ENCODE measurements around the gene CSF3.

Gene CSF3

DNA sequence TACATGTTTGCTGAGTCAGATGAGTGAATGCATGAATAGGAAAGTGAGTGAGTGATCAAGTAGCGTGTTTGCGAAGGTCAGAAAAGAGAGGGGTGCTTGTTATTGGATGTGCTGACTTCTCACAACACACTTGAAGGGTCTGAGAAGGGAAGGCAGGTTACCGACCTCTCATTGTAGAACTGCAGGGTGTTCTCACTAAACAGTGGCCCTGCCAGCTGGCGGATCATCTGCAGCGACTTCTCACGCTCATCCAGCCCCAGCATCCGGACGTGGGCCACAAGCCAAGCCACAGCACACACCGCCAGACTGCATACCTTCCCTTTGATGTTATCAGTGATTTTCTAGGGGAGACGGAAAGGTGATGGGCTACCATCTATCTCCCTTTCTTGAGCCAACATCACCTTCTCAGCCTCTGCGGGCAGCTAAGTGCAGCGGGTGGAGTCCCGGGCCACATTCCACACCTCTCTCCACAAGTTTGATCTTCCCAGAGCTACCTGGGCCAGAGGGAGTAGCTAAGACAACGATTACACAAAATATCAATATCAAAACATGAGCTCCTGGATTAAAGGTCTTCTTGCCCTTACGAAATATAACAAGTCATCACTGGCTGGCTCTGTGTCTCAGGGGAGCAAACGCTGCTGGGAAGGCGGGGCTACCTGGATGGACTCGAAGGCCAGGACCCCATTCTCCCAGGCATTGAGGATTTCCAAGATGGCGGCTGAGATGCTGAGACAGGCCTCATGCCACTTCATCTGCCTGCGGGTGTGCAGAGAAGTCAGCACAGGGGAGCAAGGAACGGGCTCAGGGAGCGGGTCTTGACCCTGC is 11.0 kb downstream of the CSF3 start:
- DNase-seq: peak; percentile 45

DNA sequence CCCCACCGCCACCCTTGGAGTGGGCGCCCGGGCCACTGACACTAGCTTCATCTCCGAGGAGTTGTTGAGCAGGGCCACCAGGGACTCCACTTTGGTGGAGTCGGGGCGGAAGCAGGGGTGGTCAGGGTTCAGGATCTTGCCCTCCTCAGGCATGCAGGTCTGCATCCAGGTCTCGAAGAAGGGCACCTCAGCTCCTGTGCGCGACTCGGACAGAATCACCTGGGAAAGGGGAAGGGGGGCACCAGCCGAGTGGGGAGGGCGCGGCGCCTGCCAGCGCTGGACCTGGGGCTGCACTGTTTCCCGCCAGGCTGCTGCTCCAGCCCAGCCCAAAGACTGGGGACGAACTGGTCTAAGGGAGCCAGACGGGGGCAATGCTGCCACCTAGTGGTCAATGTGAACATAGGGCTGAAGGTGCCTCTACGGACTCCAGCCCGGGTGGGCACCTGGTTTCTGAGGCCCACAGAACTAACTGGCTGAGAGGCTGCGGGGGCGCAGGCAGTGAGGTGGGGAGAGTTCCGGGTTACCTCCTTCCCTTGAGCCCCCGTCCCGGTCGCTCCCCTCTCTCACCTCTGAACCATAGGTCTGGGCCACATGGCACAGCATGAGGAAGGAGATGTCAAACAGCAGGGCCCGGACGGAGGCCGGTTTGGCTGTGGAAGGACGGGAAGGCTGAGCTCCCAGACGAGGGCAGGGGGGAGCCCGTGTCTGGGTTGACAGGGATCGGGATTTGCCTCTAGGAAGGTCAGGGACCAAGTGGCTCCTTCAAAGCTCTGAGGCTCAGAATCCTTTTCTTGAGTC is 11.8 kb downstream of the CSF3 start:
- peak; percentile 87 for DNase-seq

DNA sequence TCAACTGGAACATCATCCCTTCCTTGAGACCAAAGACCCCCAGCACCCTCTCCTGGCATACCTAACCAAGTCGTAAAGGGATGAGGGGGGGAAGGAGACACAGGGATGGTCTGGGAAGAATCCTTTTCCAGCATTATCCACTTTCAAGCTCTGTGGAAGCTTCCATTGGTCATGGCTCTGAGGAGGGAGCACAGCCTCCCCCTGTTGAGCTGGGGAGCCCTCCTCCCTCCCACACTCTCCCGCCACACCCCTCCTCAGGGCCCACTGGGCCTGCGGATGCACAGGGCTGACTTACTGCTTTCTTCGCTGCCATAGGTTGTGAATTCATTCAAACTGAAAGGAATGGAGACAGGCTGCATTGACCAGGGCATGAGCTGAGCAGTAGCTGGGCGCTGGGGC is 12.4 kb downstream of the CSF3 start:
- no peak for DNase-seq

DNA sequence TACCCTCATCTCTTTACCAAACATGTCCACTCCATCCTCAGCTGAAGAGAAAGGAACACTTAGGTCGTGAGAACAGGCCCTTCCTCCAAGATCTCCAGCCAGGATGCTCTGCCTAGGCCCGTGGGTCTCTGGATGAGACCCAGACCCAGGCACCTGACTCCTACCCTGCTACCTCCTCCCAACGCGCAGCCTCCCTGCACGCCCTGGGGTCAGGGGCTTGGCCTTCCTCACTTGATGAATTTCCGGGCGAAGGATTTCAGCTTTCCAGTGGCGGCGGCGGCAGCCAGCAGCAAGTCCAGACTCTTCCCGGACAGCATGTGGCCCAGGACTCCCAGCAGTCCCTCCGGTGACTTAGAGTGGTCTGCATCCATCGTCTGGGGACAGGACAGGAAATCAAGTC is 13.4 kb downstream of the CSF3 start:
- DNase-seq: no peak

DNA sequence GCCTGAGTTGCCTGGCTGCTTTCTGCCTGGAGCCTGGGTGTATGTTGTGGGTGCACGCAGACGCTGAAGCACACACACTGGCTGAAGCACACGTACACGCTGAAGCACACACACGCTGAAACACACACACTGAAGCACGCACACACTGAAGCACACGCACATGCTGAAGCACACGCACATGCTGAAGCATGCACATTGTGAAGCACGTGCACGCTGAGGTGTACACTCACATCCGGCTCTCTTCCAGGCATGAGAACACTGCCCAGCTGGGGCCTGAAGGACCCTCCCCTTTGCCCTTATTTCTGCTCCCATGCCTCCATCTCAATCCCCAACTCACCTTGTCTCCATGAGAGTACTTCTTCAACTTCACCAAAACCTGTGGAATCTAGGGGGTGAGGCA is 16.5 kb downstream of the CSF3 start:
- no peak for DNase-seq

DNA sequence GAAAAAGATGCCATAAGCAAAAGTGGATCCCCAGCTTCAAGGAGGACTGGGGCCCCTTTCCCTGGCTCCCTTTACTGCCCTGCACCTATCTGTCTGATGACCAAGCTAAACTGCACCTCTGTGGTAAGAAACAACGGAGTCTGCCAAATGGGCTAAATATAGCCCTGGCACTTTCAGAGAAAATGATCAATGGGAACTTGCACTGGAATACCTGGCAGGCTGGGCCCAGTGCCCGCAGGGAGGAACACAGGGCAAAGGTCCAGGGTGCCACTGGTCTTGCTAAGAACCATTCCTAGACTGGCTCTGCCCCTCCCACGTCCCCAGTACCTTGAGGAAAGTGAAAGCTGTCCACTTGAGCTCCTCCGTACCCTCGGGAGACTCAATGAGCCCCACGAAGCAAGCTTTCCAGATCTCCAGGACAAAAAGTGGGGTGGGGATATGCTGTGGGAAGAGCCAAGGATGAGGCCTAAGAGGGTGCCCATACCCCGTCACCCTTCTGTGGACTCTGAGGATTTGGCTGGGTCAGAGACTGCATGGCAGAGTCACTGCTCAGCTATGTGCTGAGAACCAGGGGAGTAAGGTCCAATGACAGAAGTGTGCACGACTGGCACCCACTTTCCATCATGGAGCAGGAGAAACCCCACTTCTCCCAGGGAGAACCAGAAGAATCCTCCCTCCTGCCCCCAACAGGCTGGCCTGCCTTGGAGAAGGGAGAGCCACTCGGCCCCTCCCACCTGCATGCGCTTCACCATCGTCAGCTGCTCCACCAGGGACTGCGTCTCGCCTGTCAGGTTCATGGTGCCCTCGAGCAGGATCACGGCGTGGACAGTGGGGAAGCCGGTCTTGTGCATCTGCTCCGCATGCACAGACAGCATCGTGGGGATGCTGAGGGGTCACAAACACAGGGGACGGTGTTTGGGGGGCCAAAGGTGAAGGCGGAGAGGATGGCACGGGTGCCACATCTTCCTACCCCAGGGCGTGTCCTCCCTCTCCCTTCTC is 17.4 kb downstream of the CSF3 start:
- no peak for DNase-seq

DNA sequence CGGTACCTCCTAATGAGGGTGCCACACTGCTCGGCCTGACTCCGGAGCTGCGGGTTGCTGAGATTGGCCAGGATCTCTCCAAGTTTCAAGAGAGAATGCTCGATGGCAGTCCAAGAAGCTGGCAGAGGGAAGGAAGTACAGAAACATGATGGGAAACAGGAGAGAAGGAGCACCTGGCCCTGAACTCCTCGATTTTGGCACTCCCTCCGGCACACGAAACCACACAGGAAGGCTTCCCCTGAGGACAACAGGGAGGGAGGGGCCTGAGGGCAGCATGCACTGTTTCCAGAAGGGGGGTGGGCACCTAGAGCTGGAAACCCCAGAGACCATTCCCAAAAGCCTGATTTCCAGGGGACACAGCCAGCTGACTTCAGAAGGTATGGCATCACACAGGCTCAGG is 18.1 kb downstream of the CSF3 start:
- no peak for DNase-seq

DNA sequence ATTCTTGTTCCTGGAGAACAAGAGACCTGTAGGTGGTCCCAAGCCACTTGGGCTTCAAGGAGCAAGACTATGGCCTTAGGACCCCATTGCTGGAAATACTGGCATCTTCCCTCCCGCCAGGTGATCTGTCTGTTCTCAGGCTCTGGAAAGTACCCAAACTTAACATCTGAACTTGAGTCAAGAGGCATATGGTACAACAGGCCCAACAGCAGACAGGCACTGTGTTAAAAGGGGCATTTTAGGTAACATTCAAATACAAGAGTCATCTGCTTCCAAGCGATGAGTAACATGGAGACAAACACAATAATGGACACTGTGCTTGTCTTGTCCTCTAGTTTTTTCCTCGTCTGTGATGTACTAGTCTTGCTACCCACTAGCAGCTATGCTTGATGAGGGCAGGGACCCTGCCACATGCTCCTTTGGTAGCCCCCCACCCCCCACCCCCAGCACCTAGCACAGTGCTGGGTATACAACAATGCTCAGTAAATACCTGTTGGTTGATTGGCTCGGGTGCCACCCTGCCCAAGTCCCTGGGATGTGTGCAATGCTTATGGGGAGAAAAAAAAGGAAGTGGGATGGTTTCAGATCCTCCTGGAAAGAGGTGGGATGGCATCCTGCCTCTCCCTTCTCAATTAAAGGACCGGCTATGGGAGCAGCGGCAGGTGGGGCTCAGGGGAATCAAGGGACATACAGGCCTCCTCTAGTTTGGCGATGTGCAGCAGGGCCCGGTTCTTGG is 19.4 kb downstream of the CSF3 start:
- DNase-seq: no peak

DNA sequence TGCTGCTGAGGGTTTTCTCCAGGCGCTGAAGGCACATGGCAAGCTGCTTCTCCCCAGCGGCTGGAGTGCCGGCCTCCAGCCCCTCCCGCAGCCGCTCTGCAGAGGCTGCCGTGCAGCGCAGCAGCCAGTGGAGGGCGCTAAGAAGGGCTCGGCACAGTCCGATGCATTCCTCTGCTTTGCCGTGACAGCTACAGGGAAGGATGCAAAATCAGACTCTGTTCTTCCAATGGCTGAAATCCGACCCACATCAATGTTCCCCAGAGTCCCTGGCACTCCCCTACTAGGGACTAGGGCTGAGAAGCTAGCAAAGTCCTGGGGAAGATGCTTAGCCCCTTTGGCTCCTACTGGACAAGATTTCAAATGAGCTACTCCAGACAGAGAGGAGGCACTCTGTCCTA is 19.9 kb downstream of the CSF3 start:
- no peak for DNase-seq

DNA sequence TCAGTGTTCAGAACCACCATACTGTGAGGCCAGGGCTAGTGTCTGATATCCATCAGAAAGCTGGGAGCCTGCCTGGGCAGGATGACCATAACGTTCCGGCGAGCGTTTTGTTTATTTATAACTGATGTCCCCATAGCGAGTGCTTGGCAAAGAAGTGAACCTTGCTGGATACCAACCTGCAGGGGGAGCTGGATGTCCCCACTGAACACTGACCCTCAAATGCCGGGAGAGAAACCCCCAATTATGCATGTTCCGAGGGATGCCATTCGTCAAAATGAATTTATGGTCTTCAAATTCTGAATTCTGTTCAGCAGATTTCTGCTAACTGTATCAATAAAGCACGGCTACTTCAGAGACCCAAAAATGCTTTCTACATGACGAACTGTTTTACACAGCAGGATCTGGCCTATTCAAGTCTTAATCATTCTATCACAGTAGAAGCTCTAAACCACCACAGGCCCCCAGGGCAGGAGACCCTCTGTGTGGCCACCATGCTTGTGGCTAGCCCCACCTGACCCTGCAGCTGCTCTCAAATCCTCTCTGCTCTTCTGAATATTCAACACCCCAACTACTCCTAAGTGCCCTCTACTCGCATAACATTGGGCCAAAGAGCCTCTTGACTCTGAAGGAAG is 23.8 kb downstream of the CSF3 start:
- DNase-seq: no peak

DNA sequence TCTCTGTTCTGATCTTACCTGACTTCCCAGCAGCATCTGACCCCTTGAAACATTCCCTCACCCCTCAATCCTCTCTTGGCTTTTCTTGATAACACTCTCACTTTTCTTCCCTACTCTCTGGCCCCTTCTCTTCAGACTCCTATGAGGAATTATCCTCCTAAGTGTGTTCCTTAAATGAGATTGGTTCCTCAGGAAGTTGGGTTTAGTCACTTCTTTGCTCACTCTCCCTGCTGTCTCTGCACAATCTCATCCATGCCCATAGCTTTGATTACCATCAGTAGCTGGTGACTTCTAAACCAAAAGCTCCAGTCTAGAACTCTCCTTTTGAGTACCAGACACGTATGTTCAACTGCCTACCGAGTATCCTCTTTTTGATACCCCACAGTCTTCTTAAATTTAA is 26.0 kb downstream of the CSF3 start:
- DNase-seq: no peak

DNA sequence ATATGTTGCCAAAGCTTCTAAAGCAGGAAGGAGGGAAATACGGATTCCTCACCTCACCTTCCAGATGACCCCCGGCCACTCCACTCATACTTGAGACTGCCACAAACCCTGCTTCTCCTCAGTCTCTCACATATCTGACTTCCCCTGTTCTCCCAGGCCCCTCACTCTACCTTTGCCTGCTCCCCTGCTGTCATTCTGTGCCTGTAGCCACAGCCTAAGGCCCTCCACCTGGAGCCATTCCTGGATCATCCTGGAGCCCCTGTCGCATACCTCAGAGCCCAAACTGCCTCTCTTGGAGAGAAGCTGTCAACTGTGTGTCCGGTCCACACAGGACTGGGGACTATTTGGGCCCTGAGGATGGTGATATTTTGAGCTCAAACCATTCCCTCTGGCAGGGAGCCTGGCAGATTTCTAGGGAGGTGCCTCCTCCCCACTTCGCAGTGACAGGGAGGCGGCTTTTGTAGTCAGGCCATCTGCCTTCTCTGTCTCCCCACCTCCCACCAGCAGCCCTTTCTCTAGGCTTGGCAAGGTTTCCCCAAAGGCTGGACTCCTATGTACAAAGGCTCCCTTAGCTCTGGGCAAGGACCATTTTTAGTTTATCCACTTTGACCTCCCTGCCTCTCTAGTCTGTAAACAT is 41.3 kb downstream of the CSF3 start:
- DNase-seq: no peak

DNA sequence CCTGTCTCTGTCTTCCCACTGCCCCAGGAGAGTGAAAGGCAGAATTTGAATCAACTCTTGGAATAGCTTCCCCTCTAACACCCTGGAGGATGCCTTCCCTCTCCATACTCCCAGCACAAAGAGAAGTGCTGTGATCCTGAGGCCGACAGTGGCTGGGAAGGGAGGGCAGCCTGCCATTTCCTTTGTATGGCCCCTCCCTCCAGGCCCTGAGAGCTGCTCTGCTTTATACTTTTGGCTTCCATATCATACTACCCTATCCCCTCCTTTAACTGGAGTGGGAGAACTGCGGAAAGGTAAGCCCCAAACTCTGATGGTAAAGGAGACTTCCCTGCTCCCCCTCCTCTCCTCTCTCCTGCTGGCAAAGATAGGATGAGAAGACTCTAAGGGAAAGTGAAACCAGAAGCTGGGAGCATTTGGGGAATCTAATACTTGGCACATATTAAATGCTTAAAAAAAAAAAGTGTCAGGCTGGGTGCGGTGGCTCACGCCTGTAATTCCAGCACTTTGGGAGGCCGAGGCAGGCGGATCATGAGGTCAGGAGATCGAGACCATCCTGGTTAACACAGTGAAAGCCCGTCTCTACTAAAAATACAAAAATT is 43.0 kb downstream of the CSF3 start:
- DNase-seq: no peak

DNA sequence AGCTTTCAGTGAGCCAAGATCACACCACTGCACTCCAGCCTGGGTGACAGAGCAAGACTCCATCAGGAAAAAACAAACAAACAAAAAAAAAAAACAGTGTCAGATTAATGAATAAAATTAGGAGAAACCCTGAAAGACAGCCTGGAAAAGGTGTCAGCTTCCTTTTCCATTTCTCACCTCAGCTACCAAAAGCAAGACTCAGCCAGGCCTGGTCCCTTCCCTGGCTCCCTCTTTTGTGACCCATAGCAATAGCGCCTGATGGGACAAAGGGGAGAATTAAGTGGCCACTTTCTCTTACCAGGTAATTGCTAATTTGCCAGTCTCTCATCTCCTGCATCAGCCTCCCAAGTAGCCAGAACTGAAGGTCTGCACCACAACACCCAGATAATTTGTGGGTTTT is 43.6 kb downstream of the CSF3 start:
- no peak for DNase-seq

DNA sequence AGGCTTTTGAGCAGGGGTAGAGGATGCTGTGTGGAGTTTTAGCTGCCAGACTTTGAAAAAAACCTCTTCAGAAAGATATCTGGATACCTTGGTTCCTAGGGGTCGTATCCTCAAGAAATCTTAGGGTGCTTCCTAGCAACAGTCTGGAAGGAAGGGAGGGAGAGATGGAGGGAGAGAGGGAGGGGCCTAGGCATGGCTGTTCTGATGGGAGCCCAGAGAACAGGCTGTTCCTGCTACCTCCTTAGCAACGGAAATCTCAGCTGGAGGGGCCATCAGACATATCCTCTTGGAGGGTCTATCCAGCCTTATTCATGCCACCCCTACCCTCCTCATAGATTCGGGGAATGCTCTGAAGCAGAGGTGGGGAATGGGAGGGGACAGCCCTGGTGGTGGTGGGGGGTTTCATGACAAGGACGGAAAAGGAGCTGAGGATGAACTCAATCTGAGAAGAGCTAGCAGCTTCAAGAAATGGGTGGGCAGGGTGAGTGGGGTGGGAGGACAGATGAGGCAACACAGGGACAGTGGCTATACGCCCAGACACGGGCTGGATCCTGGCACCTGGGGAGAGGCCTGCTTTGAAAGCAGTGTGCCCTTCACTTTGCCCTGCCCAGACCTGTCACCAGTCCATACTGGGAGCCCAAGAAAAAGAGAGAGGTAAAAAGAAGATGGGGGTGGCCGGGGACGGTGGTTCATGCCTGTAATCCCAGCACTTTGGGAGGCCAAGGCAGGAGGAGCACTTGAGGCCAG is 44.7 kb downstream of the CSF3 start:
- DNase-seq: no peak

DNA sequence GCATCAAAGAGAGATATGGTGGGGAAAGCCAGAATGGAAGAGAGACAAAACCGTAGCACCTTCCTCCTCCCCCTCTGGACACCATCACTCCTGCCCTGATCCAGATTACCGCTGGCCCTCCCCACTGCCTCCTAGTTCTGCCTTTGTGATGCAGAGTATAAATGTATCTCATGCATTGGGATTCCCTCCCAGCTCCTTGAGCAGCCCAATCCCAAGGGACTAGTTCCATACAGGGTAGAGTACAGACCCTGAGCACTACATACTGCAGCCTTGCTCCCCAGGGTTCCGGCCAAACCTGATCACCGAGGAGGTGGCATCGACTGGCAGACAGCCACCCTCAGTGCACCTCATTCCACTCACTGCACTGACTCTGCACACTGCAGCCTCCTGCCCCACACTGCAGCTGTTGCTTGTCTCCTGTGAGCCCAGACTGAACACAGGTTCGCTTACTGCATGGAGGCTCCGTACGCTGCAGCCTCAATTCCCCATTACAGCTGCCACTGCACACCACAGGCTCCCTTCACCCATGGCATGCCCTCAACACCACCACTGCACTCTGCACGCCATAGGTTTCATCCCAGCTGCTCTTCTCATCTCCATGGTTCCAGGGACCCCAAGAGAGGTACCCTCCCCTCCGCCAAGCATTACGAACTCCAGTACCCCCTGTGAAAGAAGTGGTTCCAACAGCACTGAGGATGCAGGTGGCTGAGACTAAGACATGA is 45.8 kb downstream of the CSF3 start:
- no peak for DNase-seq

DNA sequence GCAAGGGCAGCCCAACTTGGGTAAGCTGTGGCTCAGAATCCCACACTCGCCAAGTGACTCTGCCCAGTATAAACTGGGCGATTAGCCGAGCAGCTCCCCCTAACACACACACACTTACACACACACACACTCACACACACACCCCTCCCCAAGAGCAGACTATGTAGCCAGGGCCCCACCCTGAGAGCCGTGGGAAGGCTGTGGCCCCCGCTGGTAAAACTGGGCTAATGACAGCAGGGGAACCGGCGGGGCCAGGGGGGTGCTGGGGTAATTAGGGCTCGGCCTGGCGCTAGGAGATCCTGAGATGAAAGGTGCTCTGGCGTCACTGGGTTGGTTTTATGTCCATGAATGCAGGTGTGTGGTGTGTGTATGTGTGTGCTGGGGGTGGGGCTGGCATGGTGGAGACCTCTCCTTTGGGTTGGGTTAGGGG is 46.4 kb downstream of the CSF3 start:
- no peak for DNase-seq

DNA sequence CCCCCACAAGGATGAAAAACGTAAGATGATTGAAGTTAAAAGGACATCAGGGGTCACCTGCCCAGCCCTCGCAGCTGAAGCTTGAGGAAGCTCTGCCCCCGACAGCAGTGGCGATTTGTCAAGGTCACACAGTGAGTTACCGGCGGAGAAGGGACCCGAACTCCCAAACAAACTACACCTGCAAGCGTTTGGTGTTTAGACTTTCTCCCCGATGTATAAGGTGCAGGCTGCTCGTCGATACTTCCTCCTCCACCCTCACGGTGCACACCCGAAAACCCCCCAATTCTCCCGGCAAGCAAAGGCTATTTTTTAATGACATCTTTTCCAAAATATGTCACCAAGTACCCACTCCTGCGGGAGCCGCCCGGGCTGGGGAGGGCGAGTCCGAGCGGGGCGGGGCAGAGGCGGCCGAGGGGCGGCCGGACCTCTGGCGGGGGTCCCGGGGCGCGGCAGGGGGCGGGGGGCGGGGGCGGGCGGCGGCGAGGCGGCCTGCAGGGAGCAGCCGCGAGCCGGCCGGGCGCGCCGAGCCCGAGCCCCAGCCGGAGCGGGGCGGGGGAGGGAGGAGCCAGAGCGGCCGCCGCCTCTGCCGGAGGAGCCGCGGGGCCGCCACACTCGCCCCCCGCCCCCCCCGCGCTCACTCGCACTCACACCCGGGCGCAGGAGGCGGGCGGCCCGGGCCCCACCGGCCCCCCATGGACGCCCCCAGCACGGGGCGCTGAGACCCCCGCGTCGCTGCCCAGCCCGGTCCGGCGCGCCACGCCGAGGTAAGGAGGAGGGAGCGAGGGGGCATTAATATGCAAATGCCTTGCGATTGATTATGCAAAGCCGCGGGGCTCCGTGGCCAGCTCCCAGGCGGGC is 47.3 kb downstream of the CSF3 start, which contains the start of gene THRA:
TSS of gene THRA (plus strand) at position 637 of the 858 bp plus-strand sequence. CDS start 11,524 bp downstream, outside the sequence.
- peak; percentile 67 for DNase-seq
